ENCODE measurements around the gene DALRD3.

The DALRD3 gene

GRCh38 chr3:49028673-49029562, 10.5 kb upstream of the DALRD3 start, which contains the start of gene IMPDH2:
Gene IMPDH2, minus strand, starts transcription at chr3:49029398. Its CDS starts 48 bp downstream, at chr3:49029350.
- peak; percentile 2 for TF ChIP-seq CTCF (IDR thresholded peaks at IDR 0.05; ENCODE audit: low read depth, low read length, missing control alignments)
- peaks cover 64% of the 10 kb centered on the region for H3K36me3 ChIP-seq (replicated peaks)

GRCh38 chr3:49028298-49028672, 9.9 kb upstream of the DALRD3 start:
- no peak for TF ChIP-seq CTCF (IDR thresholded peaks at IDR 0.05; ENCODE audit: low read depth, low read length, missing control alignments)
- peak overlapping the region; percentile 87 for H3K4me3 ChIP-seq (ENCODE audit: low read depth, low read length)
- H3K36me3 ChIP-seq (replicated peaks) = peaks cover 62% of the 10 kb centered on the region
- DNase-seq = no peak
- peak overlapping the region; percentile 67 for H3K27ac ChIP-seq
- H3K27me3 ChIP-seq (replicated peaks) = no peaks in the 10 kb centered on the region
- in situ Hi-C loops (cut with HindIII; ENCODE audit: low pct_ligation_motif_present, low sequenced_read_pairs) = no loop called here

More at GRCh38 chr3:49028673-49029562, 10.5 kb upstream of the DALRD3 start, which contains the start of gene IMPDH2:
- peak within 1 kb of the TSS; percentile 87 for H3K4me3 ChIP-seq (ENCODE audit: low read depth, low read length)
- in situ Hi-C loops (cut with HindIII; ENCODE audit: low pct_ligation_motif_present, low sequenced_read_pairs) = no loop called here
- H3K27me3 ChIP-seq (replicated peaks) = no peaks in the 10 kb centered on the region
- H3K27ac ChIP-seq = peak within 1 kb of the TSS; percentile 67
- peak; percentile 79 for DNase-seq

GRCh38 chr3:49027634-49028033, 9.3 kb upstream of the DALRD3 start:
- H3K27ac ChIP-seq = no peak overlapping the region
- in situ Hi-C loops (cut with HindIII; ENCODE audit: low pct_ligation_motif_present, low sequenced_read_pairs) = no loop called here
- DNase-seq = no peak
- no peaks in the 10 kb centered on the region for H3K27me3 ChIP-seq (replicated peaks)
- H3K4me3 ChIP-seq (ENCODE audit: low read depth, low read length) = no peak overlapping the region
- TF ChIP-seq CTCF (IDR thresholded peaks at IDR 0.05; ENCODE audit: low read depth, low read length, missing control alignments) = no peak
- peaks cover 56% of the 10 kb centered on the region for H3K36me3 ChIP-seq (replicated peaks)

- H3K27ac ChIP-seq = no peak overlapping the region
- TF ChIP-seq CTCF (IDR thresholded peaks at IDR 0.05; ENCODE audit: low read depth, low read length, missing control alignments) = no peak
These were observed 8.2 kb upstream of the DALRD3 start for GRCh38 chr3:49026536-49026935.

GRCh38 chr3:49025793-49026520, 7.6 kb upstream of the DALRD3 start:
- no peaks in the 10 kb centered on the region for H3K27me3 ChIP-seq (replicated peaks)
- TF ChIP-seq CTCF (IDR thresholded peaks at IDR 0.05; ENCODE audit: low read depth, low read length, missing control alignments) = no peak
- H3K4me3 ChIP-seq (ENCODE audit: low read depth, low read length) = no peak overlapping the region
- DNase-seq = no peak
- peaks cover 41% of the 10 kb centered on the region for H3K36me3 ChIP-seq (replicated peaks)
- in situ Hi-C loops (cut with HindIII; ENCODE audit: low pct_ligation_motif_present, low sequenced_read_pairs) = no loop called here
- H3K27ac ChIP-seq = no peak overlapping the region

More at GRCh38 chr3:49026536-49026935, 8.2 kb upstream of the DALRD3 start:
- peaks cover 47% of the 10 kb centered on the region for H3K36me3 ChIP-seq (replicated peaks)
- no peak overlapping the region for H3K4me3 ChIP-seq (ENCODE audit: low read depth, low read length)
- H3K27me3 ChIP-seq (replicated peaks) = no peaks in the 10 kb centered on the region
- in situ Hi-C loops (cut with HindIII; ENCODE audit: low pct_ligation_motif_present, low sequenced_read_pairs) = no loop called here
- DNase-seq = no peak

All from brain microvascular endothelial cell (primary cell).